HL-60 (cell line): Measurements from ENCODE around the gene HSPBAP1.

Experiments
- GABPA ChIP-seq: IDR thresholded peaks from 2 replicates; pipeline ENCODE4 v1.6.1; 2012; ENCODE audit warnings: low read depth
- POLR2AphosphoS5 ChIP-seq: IDR thresholded peaks from 2 replicates; pipeline ENCODE4 v1.6.1; 2012; ENCODE audit warnings: low read depth
- TF ChIP-seq, protein P1 (sequence below): IDR thresholded peaks from one replicate; pipeline ENCODE4 v1.5.1; 2011; ENCODE audit warnings: low read length, control low read depth, inconsistent platforms; ENCODE audit not compliant: insufficient read depth

DNA sequence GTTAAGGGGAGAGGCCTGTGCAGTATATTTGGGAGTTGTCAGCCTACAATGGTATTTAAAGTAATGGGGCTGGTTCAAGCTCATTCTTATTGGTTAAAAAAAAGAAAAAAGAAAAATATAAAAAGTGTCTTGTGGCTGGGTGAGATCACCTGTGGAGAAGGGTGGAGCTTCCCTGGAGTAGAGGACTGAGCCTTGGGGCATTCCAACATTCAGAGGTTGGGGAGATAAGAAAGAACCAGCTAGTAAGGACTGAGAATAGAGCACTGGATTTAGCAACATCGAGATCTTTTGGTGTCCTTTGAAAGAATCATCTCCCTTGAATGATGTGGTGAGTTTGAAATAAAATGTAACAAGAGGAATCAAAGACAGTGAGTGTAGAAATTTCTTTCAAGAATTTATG is 6.4 kb upstream of the HSPBAP1 start:
- TF ChIP-seq, protein P1, sequence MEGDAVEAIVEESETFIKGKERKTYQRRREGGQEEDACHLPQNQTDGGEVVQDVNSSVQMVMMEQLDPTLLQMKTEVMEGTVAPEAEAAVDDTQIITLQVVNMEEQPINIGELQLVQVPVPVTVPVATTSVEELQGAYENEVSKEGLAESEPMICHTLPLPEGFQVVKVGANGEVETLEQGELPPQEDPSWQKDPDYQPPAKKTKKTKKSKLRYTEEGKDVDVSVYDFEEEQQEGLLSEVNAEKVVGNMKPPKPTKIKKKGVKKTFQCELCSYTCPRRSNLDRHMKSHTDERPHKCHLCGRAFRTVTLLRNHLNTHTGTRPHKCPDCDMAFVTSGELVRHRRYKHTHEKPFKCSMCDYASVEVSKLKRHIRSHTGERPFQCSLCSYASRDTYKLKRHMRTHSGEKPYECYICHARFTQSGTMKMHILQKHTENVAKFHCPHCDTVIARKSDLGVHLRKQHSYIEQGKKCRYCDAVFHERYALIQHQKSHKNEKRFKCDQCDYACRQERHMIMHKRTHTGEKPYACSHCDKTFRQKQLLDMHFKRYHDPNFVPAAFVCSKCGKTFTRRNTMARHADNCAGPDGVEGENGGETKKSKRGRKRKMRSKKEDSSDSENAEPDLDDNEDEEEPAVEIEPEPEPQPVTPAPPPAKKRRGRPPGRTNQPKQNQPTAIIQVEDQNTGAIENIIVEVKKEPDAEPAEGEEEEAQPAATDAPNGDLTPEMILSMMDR: no peak
- TF ChIP-seq POLR2AphosphoS5 (no peak), GABPA (no peak)
